ENCODE measurements around the gene WTAP.

Gene WTAP

DNA sequence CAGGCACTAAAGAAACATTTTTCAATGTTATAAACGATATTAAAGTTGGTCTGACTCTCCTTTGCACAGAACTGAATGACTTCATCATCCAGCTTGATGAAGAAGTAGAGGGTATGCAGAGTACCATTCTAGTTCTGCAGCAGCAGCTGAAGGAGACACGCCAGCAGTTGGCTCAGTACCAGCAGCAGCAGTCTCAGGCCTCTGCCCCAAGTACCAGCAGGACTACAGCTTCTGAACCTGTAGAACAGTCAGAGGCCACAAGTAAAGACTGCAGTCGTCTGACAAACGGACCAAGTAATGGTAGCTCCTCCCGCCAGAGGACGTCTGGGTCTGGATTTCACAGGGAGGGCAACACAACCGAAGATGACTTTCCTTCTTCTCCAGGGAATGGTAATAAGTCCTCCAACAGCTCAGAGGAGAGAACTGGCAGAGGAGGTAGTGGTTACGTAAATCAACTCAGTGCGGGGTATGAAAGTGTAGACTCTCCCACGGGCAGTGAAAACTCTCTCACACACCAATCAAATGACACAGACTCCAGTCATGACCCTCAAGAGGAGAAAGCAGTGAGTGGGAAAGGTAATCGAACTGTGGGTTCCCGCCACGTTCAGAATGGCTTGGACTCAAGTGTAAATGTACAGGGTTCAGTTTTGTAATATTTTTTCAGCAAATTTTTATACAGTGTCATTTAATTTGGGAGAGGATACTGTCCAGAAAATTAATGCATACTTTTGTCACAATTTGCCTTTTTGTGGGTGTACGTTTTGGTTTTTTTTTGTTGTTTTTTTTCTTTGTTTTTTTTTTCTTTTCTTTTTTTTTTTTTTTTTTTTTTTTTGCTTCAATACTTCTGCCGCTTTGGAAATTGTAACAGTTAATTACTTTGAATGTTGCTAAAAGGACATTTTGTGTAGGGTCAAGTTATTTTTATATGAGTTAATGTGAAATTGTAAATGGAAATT lies 27.9 kb downstream of the WTAP start:
- Mint-ChIP-seq H3K27ac (no peak overlapping the region), H3K4me3 (no peak overlapping the region), H3K4me1 (peaks cover 8% of the 10 kb centered on the region), H3K9me3 (no peaks in the 10 kb centered on the region), H3K36me3 (peaks cover 20% of the 10 kb centered on the region), H3K27me3 (no peaks in the 10 kb centered on the region)
- ATAC-seq (ENCODE audit: low read depth) (no peak), DNase-seq (ENCODE audit: low spot score in 2 of 2) (no peak)

DNA sequence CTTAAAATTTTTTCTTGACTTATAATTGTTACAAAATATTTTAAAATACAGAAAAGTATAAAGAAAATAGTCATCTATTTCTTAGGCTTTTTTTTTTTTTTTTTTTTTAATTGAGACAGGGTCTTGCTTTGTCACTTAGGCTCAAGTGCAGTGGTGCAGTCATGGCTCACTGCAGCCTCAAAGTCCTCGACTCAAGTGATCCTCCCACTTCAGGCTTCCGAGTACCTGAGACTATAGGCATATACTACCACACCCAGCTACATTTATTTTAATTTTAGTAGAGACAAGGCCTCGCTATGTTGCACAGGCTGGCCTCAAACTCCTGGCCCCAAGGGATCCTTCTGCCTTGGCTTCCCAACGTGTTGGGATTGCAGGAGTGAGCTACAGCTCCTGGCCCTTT lies 29.2 kb downstream of the WTAP start:
- ATAC-seq (ENCODE audit: low read depth) (no peak), DNase-seq (ENCODE audit: low spot score in 2 of 2) (no peak)
- Mint-ChIP-seq H3K9me3 (no peaks in the 10 kb centered on the region), H3K4me3 (no peak overlapping the region), H3K36me3 (peaks cover 20% of the 10 kb centered on the region), H3K27ac (no peak overlapping the region), H3K4me1 (peaks cover 17% of the 10 kb centered on the region), H3K27me3 (no peaks in the 10 kb centered on the region)

DNA sequence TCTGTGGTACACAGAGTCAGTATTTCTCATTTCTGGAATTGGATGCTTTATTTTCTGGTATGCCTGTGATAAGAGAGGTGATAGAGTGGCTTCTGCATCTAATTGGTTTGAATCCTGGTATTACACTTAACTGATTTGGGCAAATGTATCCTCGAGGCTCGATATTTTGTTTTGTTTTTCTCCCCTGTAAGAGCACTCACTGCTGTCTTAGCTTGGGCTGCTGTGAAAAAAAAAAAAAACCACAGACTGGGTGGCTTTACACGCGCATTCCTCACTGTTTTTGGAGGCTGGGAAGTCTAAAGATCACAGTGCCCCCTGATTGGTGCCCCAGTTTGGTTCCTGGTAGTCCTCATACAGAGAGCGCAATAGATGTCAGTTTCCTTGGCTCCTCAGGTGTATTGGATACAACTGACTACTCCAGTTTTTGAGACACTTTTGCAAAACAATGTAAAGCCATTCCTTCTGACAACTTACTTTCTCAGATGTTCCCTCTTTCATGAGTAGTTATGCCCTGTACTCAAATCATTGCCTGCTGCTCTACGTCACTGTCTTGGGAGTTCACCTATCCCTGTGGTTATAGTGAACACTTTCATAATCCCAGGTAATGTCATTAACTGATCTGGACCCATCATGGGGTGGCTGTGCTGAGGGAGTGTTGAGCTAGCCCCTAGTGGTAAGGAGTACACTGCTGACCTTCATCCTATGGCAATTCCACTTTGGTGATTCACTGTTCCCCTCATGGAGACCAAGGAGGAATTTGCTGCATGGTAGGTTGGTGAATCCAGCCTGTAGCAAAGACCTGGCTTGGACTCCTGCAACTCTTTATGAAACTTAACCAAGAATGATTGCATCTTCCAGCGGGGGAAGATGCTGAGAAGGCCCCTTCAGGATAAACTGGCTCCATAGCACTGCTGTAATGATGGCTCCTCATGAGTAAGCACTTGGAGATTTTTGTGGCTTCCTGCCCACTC lies 31.0 kb downstream of the WTAP start:
- Mint-ChIP-seq H3K4me1 (peaks cover 24% of the 10 kb centered on the region), H3K4me3 (no peak overlapping the region), H3K27ac (peak overlapping the region; percentile 79), H3K9me3 (no peaks in the 10 kb centered on the region), H3K27me3 (no peaks in the 10 kb centered on the region), H3K36me3 (peaks cover 16% of the 10 kb centered on the region)
- no peak for ATAC-seq (ENCODE audit: low read depth)
- no peak for DNase-seq (ENCODE audit: low spot score in 2 of 2)

DNA sequence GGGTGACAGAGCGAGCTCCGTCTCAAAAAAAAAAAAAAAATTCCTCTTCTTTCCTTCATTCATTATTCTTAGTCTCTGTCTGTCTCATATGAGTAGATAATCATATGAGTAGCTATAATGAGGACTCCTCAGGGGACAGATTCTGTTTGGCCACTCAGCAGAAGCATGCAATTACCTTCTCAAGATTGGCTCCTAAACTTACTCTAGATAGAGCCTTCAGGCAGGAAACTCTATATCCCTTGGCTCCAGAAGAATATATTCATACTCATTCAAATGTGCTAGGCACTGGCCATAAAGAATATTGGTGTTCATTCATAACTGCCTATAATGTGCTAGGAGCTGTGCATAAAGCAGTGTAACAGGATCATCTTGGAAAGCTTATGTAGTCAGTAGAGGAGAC lies 32.3 kb downstream of the WTAP start:
- Mint-ChIP-seq H3K4me3 (peak overlapping the region; percentile 7), H3K36me3 (peaks cover 15% of the 10 kb centered on the region), H3K27me3 (no peaks in the 10 kb centered on the region), H3K4me1 (peaks cover 24% of the 10 kb centered on the region), H3K9me3 (no peaks in the 10 kb centered on the region), H3K27ac (peak overlapping the region; percentile 10)
- no peak for ATAC-seq (ENCODE audit: low read depth)
- DNase-seq (ENCODE audit: low spot score in 2 of 2), result no peak

DNA sequence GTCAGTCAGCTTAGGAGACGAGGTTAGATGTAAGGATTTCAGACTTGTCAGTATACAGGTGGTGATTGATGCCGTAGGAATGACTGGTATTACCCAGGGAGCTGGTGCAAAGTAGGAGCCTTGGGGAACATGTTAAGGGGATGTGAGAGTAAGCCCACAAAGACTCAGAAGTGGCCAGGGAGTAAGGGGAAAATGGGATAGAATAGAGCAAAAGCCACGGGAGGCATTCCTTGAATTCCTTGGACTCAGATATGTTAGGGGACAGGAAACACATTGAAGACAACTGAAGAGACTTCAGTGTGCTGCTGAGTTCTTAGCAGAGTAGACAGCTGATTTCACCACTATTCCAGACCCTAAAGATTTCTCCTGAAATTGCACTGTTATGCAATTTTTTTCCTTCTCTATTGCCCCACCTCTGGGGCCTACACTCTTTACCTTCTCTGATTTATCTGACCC lies 33.3 kb downstream of the WTAP start:
- peaks cover 13% of the 10 kb centered on the region for H3K36me3 Mint-ChIP-seq
- peak overlapping the region; percentile 91 for H3K4me3 Mint-ChIP-seq
- peaks cover 24% of the 10 kb centered on the region for H3K4me1 Mint-ChIP-seq
- H3K9me3 Mint-ChIP-seq, result no peaks in the 10 kb centered on the region
- ATAC-seq (ENCODE audit: low read depth) (no peak), DNase-seq (ENCODE audit: low spot score in 2 of 2) (no peak)
- H3K27ac Mint-ChIP-seq, result peak overlapping the region; percentile 96
- no peaks in the 10 kb centered on the region for H3K27me3 Mint-ChIP-seq

DNA sequence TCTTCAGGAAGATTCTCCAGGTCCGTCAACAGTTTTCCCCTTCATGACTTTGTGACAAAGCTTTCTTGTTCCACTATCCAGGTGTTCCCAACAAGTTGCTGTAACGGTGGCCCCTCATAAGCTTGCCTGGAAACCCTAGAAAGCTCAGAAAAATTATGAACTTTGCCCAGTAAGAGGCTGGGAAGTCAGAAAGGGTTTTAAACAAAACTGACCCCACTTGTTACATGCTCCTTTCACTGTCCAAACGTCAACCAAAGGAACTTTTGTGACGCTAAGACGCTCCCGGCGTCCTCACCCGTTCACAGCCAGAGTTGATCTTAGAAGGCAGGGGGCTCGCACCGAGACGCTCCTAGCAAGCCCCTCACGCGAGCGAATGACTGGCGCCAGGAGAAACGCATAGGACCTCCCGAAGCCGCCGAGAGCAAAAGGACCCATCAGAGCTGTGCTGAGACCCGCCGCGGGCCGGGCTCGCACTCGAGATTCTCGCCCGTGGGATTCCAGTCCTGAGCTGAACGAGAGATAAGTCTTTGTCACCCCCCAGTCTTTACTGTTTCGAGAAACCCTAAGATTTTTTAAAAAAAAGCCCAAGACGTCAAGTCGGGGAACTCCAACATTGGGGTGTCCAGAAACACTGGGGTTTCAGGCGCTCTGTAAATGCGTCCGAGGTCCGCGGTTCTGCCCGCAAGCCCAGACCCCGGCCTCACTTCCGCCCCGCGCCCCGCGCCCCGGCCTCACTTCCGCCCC lies 34.0 kb downstream of the WTAP start:
- Mint-ChIP-seq H3K4me3 (peak overlapping the region; percentile 91), H3K27me3 (no peaks in the 10 kb centered on the region), H3K9me3 (no peaks in the 10 kb centered on the region), H3K36me3 (peaks cover 10% of the 10 kb centered on the region), H3K4me1 (peaks cover 24% of the 10 kb centered on the region), H3K27ac (peak overlapping the region; percentile 96)
- no peak for DNase-seq (ENCODE audit: low spot score in 2 of 2)
- ATAC-seq (ENCODE audit: low read depth), result no peak

DNA sequence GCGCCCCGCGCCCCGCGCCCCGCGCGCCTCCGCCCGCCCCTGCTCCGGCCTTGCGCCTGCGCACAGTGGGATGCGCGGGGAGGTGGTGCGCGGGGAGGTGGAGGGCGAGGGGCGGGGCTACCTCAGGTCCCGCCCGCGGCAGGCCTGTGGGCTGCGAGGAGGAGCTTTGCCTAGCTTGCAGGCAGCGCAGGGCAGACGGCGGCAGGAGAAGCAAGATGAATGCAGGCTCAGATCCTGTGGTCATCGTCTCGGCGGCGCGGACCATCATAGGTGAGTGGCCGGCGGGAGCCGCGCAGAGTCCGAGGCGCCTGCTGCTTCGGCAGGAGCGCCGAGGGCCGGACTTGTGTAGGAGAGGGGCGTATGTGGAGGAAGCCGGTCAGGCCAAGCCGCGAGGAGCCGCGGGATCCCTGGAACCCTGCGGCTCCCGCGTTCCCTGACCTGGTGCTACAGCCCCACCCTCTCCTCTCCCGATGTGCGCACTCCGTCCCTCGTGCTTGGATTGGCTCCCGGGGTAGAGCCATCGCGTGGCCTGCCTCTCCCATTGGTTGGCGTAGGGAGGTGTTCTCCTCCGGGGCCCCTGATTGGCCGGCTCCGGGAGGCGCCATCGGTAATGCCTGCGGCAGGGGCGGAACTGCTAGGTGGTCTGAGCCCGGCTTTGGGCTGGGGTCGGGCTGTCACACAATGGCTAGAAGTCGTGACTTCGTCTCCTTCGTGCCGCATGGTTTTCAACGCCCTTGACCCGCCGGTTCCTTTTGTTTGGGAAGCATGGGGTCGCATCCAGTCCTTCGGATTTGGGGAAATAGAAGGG lies 34.8 kb downstream of the WTAP start, which contains the start of gene ACAT2:
TSS of gene ACAT2 (plus strand) at position 173 of the 808 bp plus-strand sequence. CDS start at position 216, 43 bp downstream.
- H3K27ac Mint-ChIP-seq, result peak within 1 kb of the TSS; percentile 96
- peak within 1 kb of the TSS; percentile 91 for H3K4me3 Mint-ChIP-seq
- DNase-seq (ENCODE audit: low spot score in 2 of 2) (peak; percentile 81 to 88), ATAC-seq (ENCODE audit: low read depth) (peak; percentile 85)
- H3K9me3 Mint-ChIP-seq, result no peaks in the 10 kb centered on the region
- H3K36me3 Mint-ChIP-seq, result peaks cover 13% of the 10 kb centered on the region
- H3K4me1 Mint-ChIP-seq, result peaks cover 24% of the 10 kb centered on the region
- H3K27me3 Mint-ChIP-seq, result no peaks in the 10 kb centered on the region

DNA sequence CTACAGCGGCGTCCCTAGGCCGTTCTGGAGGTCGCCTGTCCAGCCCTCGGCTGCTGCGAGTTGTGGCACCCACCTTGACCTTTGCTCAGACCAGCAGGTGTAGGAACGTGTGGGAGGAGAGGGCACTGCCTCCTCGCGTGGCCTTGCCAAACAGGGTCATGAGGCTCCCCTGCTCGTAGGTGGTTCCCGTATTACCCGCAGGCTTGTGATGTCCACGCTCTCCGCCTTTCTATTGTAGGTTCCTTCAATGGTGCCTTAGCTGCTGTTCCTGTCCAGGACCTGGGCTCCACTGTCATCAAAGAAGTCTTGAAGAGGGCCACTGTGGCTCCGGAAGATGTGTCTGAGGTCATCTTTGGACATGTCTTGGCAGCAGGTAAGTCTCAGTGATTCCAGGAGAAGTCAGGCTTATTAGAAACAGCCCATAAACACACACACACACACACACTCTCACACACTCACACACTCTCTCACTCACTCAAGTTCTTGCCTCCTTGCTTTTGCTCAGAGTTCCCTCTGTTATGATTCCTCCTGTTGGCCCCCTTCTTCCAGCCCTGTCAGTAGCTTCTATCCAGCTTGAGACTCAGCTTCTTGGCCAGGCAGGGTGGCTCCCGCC lies 35.5 kb downstream of the WTAP start:
- Mint-ChIP-seq H3K4me3 (peak overlapping the region; percentile 91), H3K27me3 (no peaks in the 10 kb centered on the region), H3K9me3 (no peaks in the 10 kb centered on the region), H3K36me3 (peaks cover 13% of the 10 kb centered on the region), H3K27ac (peak overlapping the region; percentile 96), H3K4me1 (peaks cover 24% of the 10 kb centered on the region)
- DNase-seq (ENCODE audit: low spot score in 2 of 2), result peak in 1 of 2 donors; percentile 40
- ATAC-seq (ENCODE audit: low read depth), result peak; percentile 23

DNA sequence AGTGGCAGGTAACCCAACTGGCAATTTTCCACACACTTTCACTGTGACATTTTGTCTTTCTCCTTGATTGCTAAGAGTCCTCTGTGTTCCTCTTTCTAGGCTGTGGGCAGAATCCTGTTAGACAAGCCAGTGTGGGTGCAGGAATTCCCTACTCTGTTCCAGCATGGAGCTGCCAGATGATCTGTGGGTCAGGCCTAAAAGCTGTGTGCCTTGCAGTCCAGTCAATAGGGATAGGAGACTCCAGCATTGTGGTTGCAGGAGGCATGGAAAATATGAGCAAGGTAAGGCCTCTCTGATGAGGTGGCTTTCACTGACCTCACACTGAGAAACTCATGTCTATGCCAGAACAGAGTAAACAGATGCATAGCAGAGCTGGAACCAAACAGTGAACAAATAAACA lies 39.6 kb downstream of the WTAP start:
- DNase-seq (ENCODE audit: low spot score in 2 of 2), result no peak
- Mint-ChIP-seq H3K9me3 (peaks cover 2% of the 10 kb centered on the region), H3K4me3 (no peak overlapping the region), H3K36me3 (peaks cover 30% of the 10 kb centered on the region), H3K27ac (no peak overlapping the region), H3K27me3 (no peaks in the 10 kb centered on the region), H3K4me1 (peaks cover 7% of the 10 kb centered on the region)
- ATAC-seq (ENCODE audit: low read depth), result no peak

DNA sequence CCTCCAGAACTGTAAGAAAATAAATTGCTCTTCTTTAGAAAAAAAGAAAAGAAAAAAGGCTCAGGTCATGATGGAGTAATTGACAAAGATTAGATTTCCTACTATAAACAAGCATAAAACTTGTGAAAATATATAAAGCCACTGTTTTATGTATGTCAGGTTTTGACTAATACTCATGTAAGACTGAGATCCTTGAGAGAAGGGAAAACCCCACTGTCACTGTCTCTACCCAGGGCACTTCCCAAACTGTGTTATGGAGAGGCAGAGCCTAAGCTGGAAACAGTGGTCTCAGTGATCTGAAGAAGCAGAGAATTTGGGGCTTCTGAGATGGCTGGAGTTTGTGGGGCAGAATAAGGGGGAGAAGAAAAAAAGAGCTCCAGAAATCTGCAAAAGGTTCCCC lies 42.2 kb downstream of the WTAP start:
- ATAC-seq (ENCODE audit: low read depth), result no peak
- H3K27ac Mint-ChIP-seq, result no peak overlapping the region
- peaks cover 32% of the 10 kb centered on the region for H3K36me3 Mint-ChIP-seq
- no peak overlapping the region for H3K4me3 Mint-ChIP-seq
- no peaks in the 10 kb centered on the region for H3K4me1 Mint-ChIP-seq
- no peaks in the 10 kb centered on the region for H3K27me3 Mint-ChIP-seq
- peaks cover 2% of the 10 kb centered on the region for H3K9me3 Mint-ChIP-seq
- no peak for DNase-seq (ENCODE audit: low spot score in 2 of 2)

DNA sequence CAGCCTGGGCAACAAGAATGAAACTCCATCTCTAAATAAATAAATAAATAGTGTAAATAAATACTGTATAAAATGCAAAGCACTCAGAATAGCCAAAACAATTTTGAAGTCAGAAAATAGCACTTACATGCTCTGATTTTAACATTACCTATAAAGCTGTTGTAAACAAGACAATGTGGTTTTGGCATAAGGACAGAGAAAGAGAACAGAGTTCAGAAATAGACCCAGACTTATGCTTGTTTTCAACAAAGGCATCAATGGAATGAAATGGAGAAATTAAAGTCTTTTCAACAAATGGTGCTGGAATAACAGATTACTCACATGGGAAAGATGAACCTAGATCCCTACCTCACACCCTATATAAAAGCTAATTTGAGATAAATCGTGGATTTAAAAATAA lies 44.9 kb downstream of the WTAP start:
- no peaks in the 10 kb centered on the region for H3K27me3 Mint-ChIP-seq
- no peak for DNase-seq (ENCODE audit: low spot score in 2 of 2)
- no peak overlapping the region for H3K27ac Mint-ChIP-seq
- no peaks in the 10 kb centered on the region for H3K4me1 Mint-ChIP-seq
- peaks cover 30% of the 10 kb centered on the region for H3K36me3 Mint-ChIP-seq
- ATAC-seq (ENCODE audit: low read depth), result no peak
- no peak overlapping the region for H3K4me3 Mint-ChIP-seq
- H3K9me3 Mint-ChIP-seq, result peaks cover 2% of the 10 kb centered on the region

DNA sequence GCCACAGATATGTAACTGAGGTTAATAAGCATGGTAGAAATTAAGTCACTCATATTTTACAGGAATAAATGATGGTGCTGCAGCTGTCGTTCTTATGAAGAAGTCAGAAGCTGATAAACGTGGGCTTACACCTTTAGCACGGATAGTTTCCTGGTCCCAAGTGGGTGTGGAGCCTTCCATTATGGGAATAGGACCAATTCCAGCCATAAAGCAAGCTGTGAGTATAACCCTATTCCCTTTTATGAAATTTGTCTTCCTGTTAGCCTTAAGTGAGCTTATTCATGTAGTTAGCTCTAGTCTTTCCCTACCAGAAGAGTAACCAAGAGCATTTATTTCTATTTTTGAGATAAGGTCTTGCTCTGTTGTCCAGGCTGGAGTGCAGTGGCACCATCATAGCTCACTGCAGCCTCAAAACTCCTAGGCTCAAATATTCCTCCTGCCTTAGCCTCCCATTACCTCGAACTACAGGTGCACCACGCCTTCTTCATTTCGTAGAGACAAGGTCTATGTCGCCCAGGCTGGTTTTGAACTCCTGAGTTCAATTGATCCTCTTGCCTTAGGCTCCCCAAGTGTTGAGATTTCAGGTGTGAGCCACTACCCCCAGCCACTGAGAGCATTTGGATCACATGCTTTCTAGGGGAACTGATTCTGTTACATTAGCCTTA lies 50.1 kb downstream of the WTAP start:
- DNase-seq (ENCODE audit: low spot score in 2 of 2), result no peak
- H3K27ac Mint-ChIP-seq, result no peak overlapping the region
- H3K9me3 Mint-ChIP-seq, result no peaks in the 10 kb centered on the region
- peaks cover 3% of the 10 kb centered on the region for H3K4me1 Mint-ChIP-seq
- no peak for ATAC-seq (ENCODE audit: low read depth)
- H3K36me3 Mint-ChIP-seq, result peaks cover 29% of the 10 kb centered on the region
- H3K4me3 Mint-ChIP-seq, result no peak overlapping the region
- no peaks in the 10 kb centered on the region for H3K27me3 Mint-ChIP-seq
